Stimulated activated CD8-positive, alpha-beta memory T cell treated with anti-CD3 and anti-CD28 coated beads, Interleukin-2, amount 100 ng/mL, for 48 hours (primary cell): ENCODE results near the gene BRI3BP.
"Not testable (repeated sequence)": the region's sequence is repeated elsewhere in the genome, so short reads cannot be mapped to it uniquely, and the experiment has no call there.

Source experiments
- DNase-seq, 2 donors: peaks; one replicate each; pipeline ENCODE4 v3.0.0-alpha.2; 2020; ENCODE audit warnings: low read depth in 2 of 2

BRI3BP gene

GRCh38 chr12:125023065-125023464, 29.6 kb downstream of the BRI3BP start:
- DNase-seq, result no peak

- DNase-seq, result no peak
Observed at GRCh38 chr12:125024949-125025563, 31.6 kb downstream of the BRI3BP start.

- DNase-seq, result no peak
Observed at GRCh38 chr12:125025606-125026235, 32.3 kb downstream of the BRI3BP start.

- DNase-seq, result no peak
Observed at GRCh38 chr12:125028106-125028505, 34.7 kb downstream of the BRI3BP start.

GRCh38 chr12:125029761-125030358, 36.4 kb downstream of the BRI3BP start:
- no peak for DNase-seq

- not testable (repeated sequence) for DNase-seq
Observed at GRCh38 chr12:125031471-125031870, 38.0 kb downstream of the BRI3BP start.

- no peak for DNase-seq
Observed at GRCh38 chr12:125032466-125033152, 39.2 kb downstream of the BRI3BP start.

GRCh38 chr12:125033288-125033687, 39.8 kb downstream of the BRI3BP start:
- DNase-seq, result no peak

GRCh38 chr12:125038976-125039625, 45.7 kb downstream of the BRI3BP start:
- DNase-seq, result no peak

GRCh38 chr12:125049093-125049458, 55.6 kb downstream of the BRI3BP start:
- no peak for DNase-seq

- DNase-seq, result no peak
Observed at GRCh38 chr12:125050446-125050845, 57.0 kb downstream of the BRI3BP start.

- DNase-seq, result no peak
Observed at GRCh38 chr12:125050868-125051267, 57.4 kb downstream of the BRI3BP start.

GRCh38 chr12:125053821-125054220, 60.4 kb downstream of the BRI3BP start:
- DNase-seq, result no peak

- no peak for DNase-seq
Observed at GRCh38 chr12:125055591-125055990, 62.1 kb downstream of the BRI3BP start.

GRCh38 chr12:125056306-125056705, 62.9 kb downstream of the BRI3BP start:
- no peak for DNase-seq

- DNase-seq, result no peak
Observed at GRCh38 chr12:125057708-125058107, 64.3 kb downstream of the BRI3BP start.

- DNase-seq, result no peak
Observed at GRCh38 chr12:125061229-125061628, 67.8 kb downstream of the BRI3BP start.

GRCh38 chr12:125063522-125063921, 70.1 kb downstream of the BRI3BP start:
- DNase-seq, result not testable (repeated sequence)

- no peak for DNase-seq
Observed at GRCh38 chr12:125064492-125064891, 71.0 kb downstream of the BRI3BP start.

- DNase-seq, result peak; percentile 65
Observed at GRCh38 chr12:125065021-125065918, 71.8 kb downstream of the BRI3BP start, which contains the start of gene AACS. Gene AACS (plus strand): TSS chr12:125065435. CDS start chr12:125065585, 150 bp downstream.
